Pancreas (tissue), 10 donors: ENCODE results near the gene IRF4. TPM values are rescaled to one million over a fixed set of nuclear protein-coding genes. Genes with fewer than 3 reads are reported as not detected.

Source experiments
- ATAC-seq, 4 donors: fragments of 200-7000 bp; cut with Tn5 transposase; one replicate each; pipeline versions ENCODE4 v1.8.0 to v1.9.1; 2020; ENCODE audit warnings: mild to moderate bottlenecking in 4 of 4, moderate library complexity in 4 of 4
- DNase-seq, 6 donors: peaks; one replicate each; pipeline ENCODE4 v3.0.0-alpha.2; 2020
- FAIRE-seq: peaks from 2 replicates; lab custom pipeline; 2012; peaks lifted over from hg19 to GRCh38; lab: Jason Lieb, UNC
- H3K27ac ChIP-seq, 4 donors: fragments of 200-600 bp; sonication (generic); 1 replicate in 3 of 4; 2 replicates in 1 of 4; pipeline versions ENCODE4 v1.5.0 to v1.8.0; 2020
- H3K27me3 ChIP-seq, 4 donors: fragments of 200-600 bp; one replicate each; pipeline ENCODE4 v1.8.0; 2021
- H3K36me3 ChIP-seq, 3 donors: fragments of 200-600 bp; sonication (generic) in 1 of 3; one replicate each; pipeline versions ENCODE4 v1.5.0 to v1.8.0; 2020 to 2021
- H3K4me1 ChIP-seq, 3 donors: fragments of 200-600 bp; one replicate each; pipeline ENCODE4 v1.8.0; 2021
- H3K4me3 ChIP-seq, 4 donors: fragments of 200-600 bp; sonication (generic) in 2 of 4; one replicate each; pipeline versions ENCODE4 v1.5.0 to v1.8.0; 2020 to 2021
- H3K9me3 ChIP-seq, 4 donors: fragments of 200-600 bp; one replicate each; pipeline ENCODE4 v1.8.0; 2021
- CTCF ChIP-seq, 4 donors: fragments of 200-600 bp; sonication (generic) in 3 of 4; IDR thresholded peaks; one replicate each; pipeline versions ENCODE4 v1.5.0 to v1.8.0; 2021; ENCODE audit warnings: antibody characterized with exemption in 4 of 4
- WGBS, 2 donors: extraction: QIAGEN DNeasy Blood & Tissue Kit; methylation state at CpG; one replicate each; pipeline ENCODE4 v1.1.7; 2013; 5-methylcytosine and 5-hydroxymethylcytosine counted together
- intact Hi-C, 3 donors: fragments of 100-400 bp; cut with DNase I; formaldehyde crosslinking; loops; one replicate each; pipeline versions ENCODE4 v1.11.1 to v1.14.2; 2022
- polyA plus RNA-seq, 2 donors: library from polyadenylated mRNA; stranded (reverse); fragments of 200-250 nt; gene quantifications; one replicate each; pipeline ENCODE4 v1.2.3, GENCODE V29; 2013
- total RNA-seq, 6 donors: library from RNA; stranded (reverse); fragmentation: NEBNext Ultra II Directional in 4 of 6; extraction: Animal tissue kit (Norgen Biotek cat#: 25700) in 4 of 6; gene quantifications; one replicate each; pipeline versions ENCODE4 v1.2.1 to v1.2.4, GENCODE V29; 2021 to 2023
- donor health status: healthy with polysubstance abuse.
- donor health status: DM: no; HTN: no; CAD: no; lungs with moderate emphysema.
- donor health status: DM: no; HTN: no; CAD: no.
- donor health status: control.
- donor health status: control.
- donor health status: Bipolar disorder and iron deficiency.
- donor health status: DM: yes; HTN: yes; CAD: no.
- donor health status: DM: no; HTN: no; CAD: no.
- donor health status: DM: no; HTN: no; CAD: no.
- donor health status: DM: yes; HTN: yes; CAD: no.

Gene IRF4
- total and polyA plus RNA-seq, 8 donors, result 0.04 to 3.8 (median 0.44) TPM

- Histone ChIP-seq H3K9me3 (no peaks in the 10 kb centered on the region), H3K27ac (no peak overlapping the region), H3K36me3 (no peaks in the 10 kb centered on the region), H3K27me3 (no peaks in the 10 kb centered on the region), H3K4me1 (no peaks in the 10 kb centered on the region), H3K4me3 (no peak overlapping the region)
- ATAC-seq (no peak), DNase-seq (no peak), FAIRE-seq (no peak)
- TF ChIP-seq CTCF (IDR thresholded peaks at IDR 0.05), result no peak
- intact Hi-C loops, result no loop called here
- 28 to 33% methylated on average over 10 of the region's 10 CpGs for WGBS, 2 donors
These were observed 20.0 kb downstream of the IRF4 start for GRCh38 chr6:411402-412145.

- Histone ChIP-seq H3K4me1 (no peaks in the 10 kb centered on the region), H3K4me3 (no peak overlapping the region), H3K27ac (no peak overlapping the region), H3K36me3 (no peaks in the 10 kb centered on the region), H3K27me3 (no peaks in the 10 kb centered on the region), H3K9me3 (no peaks in the 10 kb centered on the region)
- no peak for ATAC-seq
- no peak for FAIRE-seq
- WGBS, 2 donors, result 68 to 73% methylated on average over 3 of the region's 3 CpGs
- intact Hi-C loops, result no loop called here
- TF ChIP-seq CTCF (IDR thresholded peaks at IDR 0.05), result no peak
- no peak for DNase-seq
These were observed 20.8 kb downstream of the IRF4 start for GRCh38 chr6:412146-412886.

GRCh38 chr6:414447-414846, 22.9 kb downstream of the IRF4 start:
- no peak for DNase-seq
- intact Hi-C loops, result no loop called here
- ATAC-seq, result no peak
- FAIRE-seq, result no peak
- Histone ChIP-seq H3K9me3 (no peaks in the 10 kb centered on the region), H3K4me1 (no peaks in the 10 kb centered on the region), H3K27ac (no peak overlapping the region), H3K27me3 (no peaks in the 10 kb centered on the region), H3K4me3 (no peak overlapping the region), H3K36me3 (no peaks in the 10 kb centered on the region)
- no peak for TF ChIP-seq CTCF (IDR thresholded peaks at IDR 0.05)

GRCh38 chr6:415087-415486, 23.5 kb downstream of the IRF4 start:
- H3K4me1 ChIP-seq, result no peaks in the 10 kb centered on the region
- H3K36me3 ChIP-seq, result no peaks in the 10 kb centered on the region
- DNase-seq (no peak), FAIRE-seq (no peak), ATAC-seq (no peak)
- 92 to 97% methylated on average over 3 of the region's 3 CpGs for WGBS, 2 donors
- H3K27ac ChIP-seq, result no peak overlapping the region
- H3K27me3 ChIP-seq, result no peaks in the 10 kb centered on the region
- intact Hi-C loops, result no loop called here
- TF ChIP-seq CTCF (IDR thresholded peaks at IDR 0.05), result no peak
- H3K9me3 ChIP-seq, result no peaks in the 10 kb centered on the region
- H3K4me3 ChIP-seq, result no peak overlapping the region

- no peaks in the 10 kb centered on the region for H3K36me3 ChIP-seq
- H3K4me3 ChIP-seq, result no peak overlapping the region
- TF ChIP-seq CTCF (IDR thresholded peaks at IDR 0.05), result no peak
- no peak overlapping the region for H3K27ac ChIP-seq
- no peaks in the 10 kb centered on the region for H3K9me3 ChIP-seq
- WGBS, 2 donors, result 80 to 89% methylated on average over 7 of the region's 7 CpGs
- ATAC-seq (no peak), DNase-seq (no peak), FAIRE-seq (no peak)
- no peaks in the 10 kb centered on the region for H3K27me3 ChIP-seq
- intact Hi-C loops, result no loop called here
- peaks cover 0 to 2% (median 0%) of the 10 kb centered on the region in 3 donors for H3K4me1 ChIP-seq
These were observed 29.7 kb downstream of the IRF4 start for GRCh38 chr6:421211-421610.
